Activated T-cell treated with anti-CD3 and anti-CD28 coated beads, Interleukin-2, amount 50 U/mL, for 4 hours (primary cell): Measurements from ENCODE around the gene CNP. TPM values are rescaled to one million over a fixed set of nuclear protein-coding genes. Genes with fewer than 3 reads are reported as not detected.
"Not testable (repeated sequence)": the region's sequence is repeated elsewhere in the genome, so short reads cannot be mapped to it uniquely, and the experiment has no call there.

Experiments used
- ATAC-seq, 2 donors: fragments of 200-7000 bp; cut with Tn5 transposase; one replicate each; pipeline ENCODE4 v1.10.0; 2021
- DNase-seq: peaks from one replicate; pipeline ENCODE4 v3.0.0-alpha.2; 2020
- H3K27me3 Mint-ChIP-seq: one replicate; pipeline ENCODE4 v1.8.0; 2021; ENCODE audit warnings: low read depth, mixed read lengths
- H3K36me3 Mint-ChIP-seq: one replicate; pipeline ENCODE4 v1.8.0; 2022; ENCODE audit warnings: mixed read lengths; ENCODE audit not compliant: insufficient read depth
- H3K4me1 Mint-ChIP-seq: one replicate; pipeline ENCODE4 v1.8.0; 2021; ENCODE audit warnings: low read depth, mixed read lengths
- H3K4me3 Mint-ChIP-seq: one replicate; pipeline ENCODE4 v1.8.0; 2021; ENCODE audit warnings: mild to moderate bottlenecking, moderate library complexity, mixed read lengths
- H3K9me3 Mint-ChIP-seq: one replicate; pipeline ENCODE4 v1.8.0; 2021; ENCODE audit warnings: mixed read lengths
- total RNA-seq, 3 donors: library from RNA; stranded (reverse); gene quantifications; one replicate each; pipeline ENCODE4 v1.2.1, GENCODE V29; 2021

Gene CNP
- total RNA-seq, 3 donors from 2014 or later, result 70.0 to 80.0 (median 78.3) TPM

GRCh38 chr17:42018339-42018738 is 51.7 kb downstream of the CNP start:
- Mint-ChIP-seq H3K4me3 (peak overlapping the region; percentile 99), H3K9me3 (no peaks in the 10 kb centered on the region), H3K4me1 (peaks cover 52% of the 10 kb centered on the region), H3K27me3 (no peaks in the 10 kb centered on the region), H3K36me3 (peaks cover 9% of the 10 kb centered on the region)
- DNase-seq (no peak), ATAC-seq (no peak)

GRCh38 chr17:42018988-42019387 is 52.4 kb downstream of the CNP start:
- no peaks in the 10 kb centered on the region for H3K27me3 Mint-ChIP-seq
- H3K4me3 Mint-ChIP-seq, result peak overlapping the region; percentile 99
- no peak for ATAC-seq
- H3K4me1 Mint-ChIP-seq, result peaks cover 48% of the 10 kb centered on the region
- H3K9me3 Mint-ChIP-seq, result no peaks in the 10 kb centered on the region
- H3K36me3 Mint-ChIP-seq, result peaks cover 11% of the 10 kb centered on the region
- DNase-seq, result no peak

DNA sequence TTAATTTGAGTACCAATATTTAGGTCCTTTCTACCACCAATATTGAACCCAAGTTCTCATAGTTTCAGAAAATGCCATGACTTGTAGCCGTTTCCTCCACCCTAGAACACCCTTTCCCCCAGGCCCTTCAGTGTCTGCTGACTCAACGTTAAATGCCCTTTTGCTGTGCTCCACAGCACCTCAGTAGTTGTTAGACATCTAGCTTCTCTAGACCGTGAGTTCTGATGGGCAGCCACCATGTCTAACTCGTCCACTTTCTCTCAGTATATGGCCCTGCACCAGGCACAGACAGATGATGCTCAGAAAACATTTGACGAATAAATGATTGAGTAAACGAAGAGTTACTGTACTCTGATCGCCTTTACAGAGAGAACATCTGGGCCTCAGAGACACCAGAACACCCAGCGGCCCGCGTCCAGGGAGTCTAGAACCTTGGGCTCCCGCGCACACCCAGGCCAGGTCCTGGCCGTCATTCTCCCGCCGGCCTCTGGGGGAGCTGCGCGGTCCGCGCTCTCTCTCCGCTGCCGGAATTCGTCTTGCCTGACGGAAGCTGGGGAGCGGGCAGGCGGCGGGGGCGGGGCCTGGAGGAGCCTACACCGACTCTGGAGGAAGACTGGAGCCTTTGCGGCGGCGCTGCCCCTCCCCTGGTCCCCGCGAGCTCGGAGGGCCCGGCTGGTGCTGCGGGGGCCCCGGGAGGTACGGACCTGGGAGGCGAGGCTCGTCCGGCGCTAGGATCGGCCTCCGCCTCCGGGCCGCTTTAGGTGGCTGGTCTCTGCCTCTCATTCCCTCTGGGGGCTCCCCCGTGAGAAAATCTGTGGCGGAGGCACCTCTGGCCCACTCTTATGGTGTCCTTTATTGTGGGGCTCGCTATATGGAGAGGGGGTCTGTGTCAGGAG is 53.2 kb downstream of the CNP start, which contains the start of gene NKIRAS2:
Gene NKIRAS2, plus strand, starts transcription at position 582 of the 896 bp plus-strand sequence. CDS start 1,488 bp downstream, outside the sequence.
- DNase-seq, result peak; percentile 91
- ATAC-seq, result peak; percentile 74 to 77
- H3K27me3 Mint-ChIP-seq, result no peaks in the 10 kb centered on the region
- no peaks in the 10 kb centered on the region for H3K9me3 Mint-ChIP-seq
- H3K36me3 Mint-ChIP-seq, result peaks cover 14% of the 10 kb centered on the region
- peaks cover 52% of the 10 kb centered on the region for H3K4me1 Mint-ChIP-seq
- peak within 1 kb of the TSS; percentile 99 for H3K4me3 Mint-ChIP-seq

DNA sequence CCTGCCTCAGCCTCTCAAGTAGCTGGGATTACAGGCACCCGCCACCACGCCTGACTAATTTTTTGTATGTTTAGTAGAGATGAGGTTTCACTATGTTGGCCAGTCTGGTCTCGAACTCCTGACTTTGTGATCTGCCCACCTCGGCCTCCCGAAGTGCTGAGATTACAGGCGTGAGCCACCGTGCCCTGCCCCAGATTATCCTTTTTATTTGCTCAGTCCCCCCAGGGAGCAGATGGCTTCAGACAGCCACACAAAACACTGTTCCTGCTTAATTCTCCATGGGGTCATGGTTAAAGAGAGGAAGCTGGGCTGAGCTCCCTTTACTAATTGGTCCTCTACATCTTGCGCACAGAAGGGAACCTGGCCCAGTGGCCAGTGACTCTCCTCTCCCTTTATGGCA is 54.2 kb downstream of the CNP start:
- H3K4me1 Mint-ChIP-seq, result peaks cover 45% of the 10 kb centered on the region
- not testable (repeated sequence) for H3K9me3 Mint-ChIP-seq, DNase-seq, ATAC-seq, H3K27me3 Mint-ChIP-seq
- peak overlapping the region; percentile 93 for H3K4me3 Mint-ChIP-seq
- peaks cover 15% of the 10 kb centered on the region for H3K36me3 Mint-ChIP-seq

DNA sequence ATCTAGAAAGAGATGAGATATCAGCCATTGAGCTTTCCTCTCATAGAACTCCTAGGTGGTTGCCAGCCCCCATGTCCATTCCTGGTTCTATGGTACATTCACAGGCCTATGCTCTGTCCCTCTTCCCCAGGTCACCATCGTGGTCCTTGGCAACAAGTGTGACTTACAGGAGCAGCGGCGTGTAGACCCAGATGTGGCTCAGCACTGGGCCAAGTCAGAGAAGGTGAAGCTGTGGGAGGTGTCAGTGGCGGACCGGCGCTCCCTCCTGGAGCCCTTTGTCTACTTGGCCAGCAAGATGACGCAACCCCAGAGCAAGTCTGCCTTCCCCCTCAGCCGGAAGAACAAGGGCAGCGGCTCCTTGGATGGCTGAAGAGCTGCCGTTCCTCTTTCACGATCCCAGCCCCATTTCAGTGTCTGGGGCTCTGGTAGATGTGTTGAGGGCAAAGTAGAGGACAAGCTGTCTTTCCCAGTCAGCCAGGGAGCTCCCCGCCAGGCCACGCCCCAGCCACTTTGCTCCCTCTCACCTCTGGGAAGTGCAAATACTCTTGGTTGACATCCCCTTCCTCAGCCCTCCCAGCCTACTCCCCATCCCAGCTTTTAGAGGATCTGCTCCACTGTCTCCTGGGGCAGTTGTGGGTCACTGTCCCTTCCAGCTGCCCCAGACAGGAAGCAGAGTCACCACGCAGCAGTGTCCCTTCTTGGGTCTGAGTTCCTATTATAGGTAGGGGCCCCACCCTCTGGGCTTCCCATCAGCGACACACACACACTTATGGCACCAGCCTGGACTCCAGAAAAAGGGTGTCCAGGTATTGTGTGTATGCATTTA is 57.1 kb downstream of the CNP start:
- Mint-ChIP-seq H3K27me3 (no peaks in the 10 kb centered on the region), H3K9me3 (no peaks in the 10 kb centered on the region), H3K4me3 (no peak overlapping the region), H3K4me1 (peaks cover 31% of the 10 kb centered on the region), H3K36me3 (peaks cover 14% of the 10 kb centered on the region)
- DNase-seq (no peak), ATAC-seq (no peak)

DNA sequence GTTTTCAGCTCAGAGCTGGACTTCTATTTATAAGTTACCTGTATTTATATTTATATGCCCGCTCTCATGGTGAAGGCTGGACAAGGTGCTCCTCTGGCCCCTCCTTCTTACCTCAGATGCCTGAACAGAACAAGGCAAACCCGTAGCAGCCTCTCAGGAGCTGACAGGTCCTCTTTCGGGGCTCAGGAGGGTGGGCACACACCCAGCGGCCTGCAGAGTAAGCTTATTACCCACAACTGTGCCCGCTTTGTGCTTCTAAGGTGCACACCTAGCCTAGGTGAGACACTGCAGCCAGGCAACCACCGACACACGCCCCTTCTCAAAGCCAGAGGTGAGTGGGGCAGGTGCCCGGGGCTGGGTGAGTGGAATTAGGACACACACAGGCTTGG is 58.6 kb downstream of the CNP start:
- DNase-seq, result no peak
- Mint-ChIP-seq H3K27me3 (no peaks in the 10 kb centered on the region), H3K4me1 (peaks cover 23% of the 10 kb centered on the region), H3K36me3 (peaks cover 14% of the 10 kb centered on the region), H3K9me3 (no peaks in the 10 kb centered on the region), H3K4me3 (no peak overlapping the region)
- ATAC-seq, result no peak

GRCh38 chr17:42025936-42026335 is 59.3 kb downstream of the CNP start:
- H3K4me1 Mint-ChIP-seq, result peaks cover 15% of the 10 kb centered on the region
- H3K4me3 Mint-ChIP-seq, result no peak overlapping the region
- H3K9me3 Mint-ChIP-seq, result no peaks in the 10 kb centered on the region
- peaks cover 14% of the 10 kb centered on the region for H3K36me3 Mint-ChIP-seq
- ATAC-seq (no peak), DNase-seq (no peak)
- H3K27me3 Mint-ChIP-seq, result peaks cover 3% of the 10 kb centered on the region

DNA sequence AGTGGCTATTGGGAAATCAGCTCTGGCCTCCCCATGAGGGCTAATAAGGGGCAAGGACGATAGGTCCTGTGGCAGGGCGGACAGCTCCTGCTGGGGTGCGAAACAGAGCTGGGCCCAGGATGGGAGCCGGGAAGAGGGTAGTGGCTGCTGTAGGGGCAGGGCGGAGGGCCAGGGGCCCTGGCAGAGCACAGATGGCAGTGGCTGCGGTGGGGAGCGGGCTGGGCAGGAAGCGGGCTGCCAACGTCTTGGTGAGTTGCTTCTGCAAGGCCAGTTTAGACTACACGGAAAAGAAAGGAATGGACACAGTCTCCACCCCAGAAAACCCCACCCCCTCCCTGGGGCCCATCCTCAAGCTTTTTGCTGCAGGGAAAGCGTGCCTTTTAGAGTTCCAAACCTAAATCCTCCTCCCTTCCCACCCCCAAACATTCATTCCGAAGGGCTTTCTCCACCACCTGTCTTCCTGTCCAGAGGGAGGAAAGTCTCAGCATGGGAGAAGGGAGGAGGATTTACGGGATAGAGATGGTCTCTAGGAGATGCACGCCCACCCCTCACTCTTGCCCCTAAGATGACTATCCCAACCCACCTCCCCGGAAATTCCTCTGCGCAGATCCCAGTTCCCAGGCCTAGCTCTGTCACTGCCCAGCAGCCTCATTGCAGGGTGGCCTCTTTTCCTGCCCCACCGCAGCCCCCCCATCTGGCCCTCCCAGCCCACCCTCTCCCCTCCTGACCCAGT is 60.4 kb downstream of the CNP start:
- H3K27me3 Mint-ChIP-seq, result peaks cover 3% of the 10 kb centered on the region
- no peak overlapping the region for H3K4me3 Mint-ChIP-seq
- peaks cover 10% of the 10 kb centered on the region for H3K4me1 Mint-ChIP-seq
- DNase-seq (no peak), ATAC-seq (no peak)
- H3K36me3 Mint-ChIP-seq, result peaks cover 10% of the 10 kb centered on the region
- no peaks in the 10 kb centered on the region for H3K9me3 Mint-ChIP-seq

Other genes starting within 250 kb of the CNP start
- gene HAP1, start 232.2 kb upstream of the CNP start, total RNA-seq, result under 1 TPM in 1 of 3 donors, not detected in 2; 0.18 TPM
- gene JUP, start 180.1 kb upstream of the CNP start, total RNA-seq, result under 1 TPM; 0.86 to 0.98 (median 0.92) TPM
- gene P3H4, start 154.8 kb upstream of the CNP start, total RNA-seq, result 1 to 10 TPM; 2.0 to 3.6 (median 2.5) TPM
- gene FKBP10, start 153.8 kb upstream of the CNP start, total RNA-seq, result 1 to 10 TPM in 1 of 3 donors, under 1 TPM in 2; 0.68 to 1.2 (median 0.76) TPM
- gene NT5C3B, start 130.6 kb upstream of the CNP start, total RNA-seq, result 10 to 100 TPM; 29.7 to 53.6 (median 41.9) TPM
- gene KLHL10, start 129.0 kb upstream of the CNP start, total RNA-seq, result not detected
- 10 to 100 TPM; 27.7 to 31.2 (median 30.3) TPM for gene KLHL11, start 101.4 kb upstream of the CNP start, total RNA-seq
- 100 to 1,000 TPM; 197 to 210 (median 198) TPM for gene ACLY, start 47.8 kb upstream of the CNP start, total RNA-seq
- gene ODAD4, start 36.2 kb upstream of the CNP start, total RNA-seq, result under 1 TPM; 0.26 to 0.91 (median 0.79) TPM
- gene DNAJC7, start 50.6 kb downstream of the CNP start, total RNA-seq, result 100 to 1,000 TPM; 144 to 154 (median 147) TPM
- gene NKIRAS2, start 53.3 kb downstream of the CNP start, total RNA-seq, result 10 to 100 TPM; 33.4 to 35.8 (median 34.2) TPM
- under 1 TPM in 2 of 3 donors, not detected in 1; 0.08 to 0.13 TPM for gene C17orf113, start 83.8 kb downstream of the CNP start, total RNA-seq
- under 1 TPM in 2 of 3 donors, not detected in 1; 0.29 to 0.43 TPM for gene ZNF385C, start 131.7 kb downstream of the CNP start, total RNA-seq
- gene DHX58, start 145.9 kb downstream of the CNP start, total RNA-seq, result 1 to 10 TPM; 2.0 to 8.4 (median 6.9) TPM
- gene KAT2A, start 154.6 kb downstream of the CNP start, total RNA-seq, result 10 to 100 TPM; 70.1 to 92.5 (median 82.4) TPM
- under 1 TPM in 1 of 3 donors, not detected in 2; 0.10 TPM for gene HSPB9, start 156.0 kb downstream of the CNP start, total RNA-seq
- 10 to 100 TPM; 76.5 to 81.0 (median 79.1) TPM for gene RAB5C, start 188.2 kb downstream of the CNP start, total RNA-seq
- 1 to 10 TPM; 2.2 to 2.6 (median 2.6) TPM for gene KCNH4, start 214.3 kb downstream of the CNP start, total RNA-seq
- gene HCRT, start 218.7 kb downstream of the CNP start, total RNA-seq, result not detected
- gene GHDC, start 227.7 kb downstream of the CNP start, total RNA-seq, result 10 to 100 TPM; 24.0 to 24.9 (median 24.7) TPM